Caco-2 (cell line): ENCODE data around the gene FANCD2. TPM values are rescaled to one million over a fixed set of nuclear protein-coding genes. Genes with fewer than 3 reads are reported as not detected.
"Not testable (repeated sequence)": the region's sequence is repeated elsewhere in the genome, so short reads cannot be mapped to it uniquely, and the experiment has no call there.

ENCODE experiments used
- BruUV-seq: library from RNA; stranded (reverse); fragments of 400-500 nt; replicated peaks from 2 replicates; lab custom pipeline; 2021; lab: Mats Ljungman, UMichigan
- CTCF ChIA-PET: fragments of 300-600 bp; sonication (Branson Sonifier 250); formaldehyde crosslinking; loops from one replicate; lab custom pipeline; 2022; ENCODE audit warnings: antibody characterized with exemption; lab: Charles Lee
- POLR2A ChIA-PET: fragments of 300-600 bp; sonication (Branson Sonifier 250); formaldehyde crosslinking; loops from one replicate; lab custom pipeline; 2022; ENCODE audit warnings: antibody characterized with exemption; lab: Charles Lee
- DNase-seq, 2 experiments: peaks; one replicate each; pipeline versions ENCODE4 v3.0.0 to v3.0.0-alpha.2; 2020 to 2022
- H3K27me3 ChIP-seq: replicated peaks from 2 replicates; pipeline ENCODE4 v1.6.0; 2011; ENCODE audit warnings: low read length; ENCODE audit not compliant: control insufficient read depth, insufficient read depth
- H3K36me3 ChIP-seq: 2 replicates; pipeline ENCODE4 v1.5.1; 2011; ENCODE audit warnings: low read length; ENCODE audit not compliant: control insufficient read depth, insufficient read depth
- H3K4me1 ChIP-seq: fragments of 250-450 bp; sonication (Bioruptor Pico); 2 replicates; pipeline ENCODE4 v1.5.1; 2020; ENCODE audit warnings: mild to moderate bottlenecking
- H3K4me3 ChIP-seq: 2 replicates; pipeline ENCODE4 v1.5.1; 2011; ENCODE audit warnings: low read depth, mild to moderate bottlenecking, control low read depth, low read length
- H3K9me3 ChIP-seq: fragments of 250-450 bp; sonication (Bioruptor Pico); 2 replicates; pipeline ENCODE4 v1.5.1; 2020; ENCODE audit warnings: mild to moderate bottlenecking, moderate library complexity
- H3K27ac Mint-ChIP-seq: one replicate; pipeline ENCODE4 v1.8.0; 2022; ENCODE audit warnings: mixed read lengths; ENCODE audit not compliant: unreplicated experiment
- H3K27me3 Mint-ChIP-seq: one replicate; pipeline ENCODE4 v1.8.0; 2022; ENCODE audit warnings: mixed read lengths; ENCODE audit not compliant: insufficient read depth, unreplicated experiment
- H3K36me3 Mint-ChIP-seq: one replicate; pipeline ENCODE4 v1.8.0; 2022; ENCODE audit warnings: mild to moderate bottlenecking, mixed read lengths; ENCODE audit not compliant: insufficient read depth, unreplicated experiment
- H3K4me1 Mint-ChIP-seq: one replicate; pipeline ENCODE4 v1.8.0; 2022; ENCODE audit warnings: low read depth, mixed read lengths; ENCODE audit not compliant: unreplicated experiment
- H3K4me3 Mint-ChIP-seq: one replicate; pipeline ENCODE4 v1.8.0; 2022; ENCODE audit warnings: mild to moderate bottlenecking, moderate library complexity, mixed read lengths; ENCODE audit not compliant: unreplicated experiment
- H3K9me3 Mint-ChIP-seq: one replicate; pipeline ENCODE4 v1.8.0; 2022; ENCODE audit warnings: mixed read lengths; ENCODE audit not compliant: unreplicated experiment
- CTCF ChIP-seq, 2 experiments: fragments of 200-600 bp in 1 of 2; IDR thresholded peaks; 1 replicate in 1 of 2; 2 replicates in 1 of 2; pipeline versions ENCODE4 v1.5.1 to v1.8.0; 2011 to 2022; ENCODE audit warnings: antibody characterized with exemption in 1 of 2, control low read depth in 1 of 2, inconsistent platforms in 1 of 2, low read depth in 1 of 2, low read length in 1 of 2, mild to moderate bottlenecking in 1 of 2, moderate library complexity in 1 of 2; ENCODE audit not compliant: insufficient read depth in 1 of 2, severe bottlenecking in 1 of 2, unreplicated experiment in 1 of 2
- intact Hi-C: fragments of 100-400 bp; cut with micrococcal nuclease; formaldehyde crosslinking; loops from one replicate; pipeline ENCODE4 v1.10.0; 2022; ENCODE audit not compliant: unreplicated experiment
- total RNA-seq: library from RNA; stranded (reverse); gene quantifications from 2 replicates; pipeline ENCODE4 v1.2.3, GENCODE V29; 2022

The FANCD2 gene
- total RNA-seq, 1 experiment from 2014 or later: 35.6 TPM

GRCh38 chr3:10085738-10086137 lies 59.5 kb downstream of the FANCD2 start:
- peak in 1 of 2 experiments; percentile 5 for DNase-seq
- POLR2A ChIA-PET: no interaction called here
- Histone ChIP-seq H3K9me3 (no peaks in the 10 kb centered on the region), H3K27me3 (no peaks in the 10 kb centered on the region), H3K4me1 (peaks cover 26% of the 10 kb centered on the region), H3K4me3 (no peak overlapping the region), H3K36me3 (peaks cover 1% of the 10 kb centered on the region; the same call in 1 of the 2 replicates)
- Mint-ChIP-seq H3K4me1 (peaks cover 7% of the 10 kb centered on the region), H3K9me3 (no peaks in the 10 kb centered on the region), H3K27ac (no peak overlapping the region), H3K36me3 (peaks cover 58% of the 10 kb centered on the region), H3K27me3 (no peaks in the 10 kb centered on the region), H3K4me3 (no peak overlapping the region)
- intact Hi-C loops: no loop called here
- CTCF ChIA-PET: no interaction called here
- no peak for TF ChIP-seq CTCF (IDR thresholded peaks at IDR 0.05; ENCODE audit: insufficient read depth in 1 of 2, low read depth in 1 of 2, low read length in 1 of 2, severe bottlenecking in 1 of 2, unreplicated experiment in 1 of 2)
- BruUV-seq: no TSS peak

- Mint-ChIP-seq H3K36me3 (peaks cover 51% of the 10 kb centered on the region), H3K9me3 (no peaks in the 10 kb centered on the region), H3K27me3 (no peaks in the 10 kb centered on the region), H3K4me1 (peaks cover 7% of the 10 kb centered on the region), H3K27ac (peak overlapping the region; percentile 85), H3K4me3 (peak overlapping the region; percentile 19)
- Histone ChIP-seq H3K4me1 (peaks cover 26% of the 10 kb centered on the region), H3K36me3 (peaks cover 1% of the 10 kb centered on the region; the same call in 1 of the 2 replicates), H3K27me3 (no peaks in the 10 kb centered on the region), H3K4me3 (no peak overlapping the region), H3K9me3 (no peaks in the 10 kb centered on the region)
- no TSS peak for BruUV-seq
- intact Hi-C loops: no loop called here
- TF ChIP-seq CTCF (IDR thresholded peaks at IDR 0.05; ENCODE audit: insufficient read depth in 1 of 2, low read depth in 1 of 2, low read length in 1 of 2, severe bottlenecking in 1 of 2, unreplicated experiment in 1 of 2): no peak
- CTCF ChIA-PET: interaction anchor here (1.3 kb wide), 1 partner anchor 157 kb away, joined by 5 read pairs; no protein-coding TSS in a partner anchor
- peak in 1 of 2 experiments; percentile 20 for DNase-seq
- POLR2A ChIA-PET: interaction anchor here (0.7 kb wide), 1 partner anchor 260 kb away, joined by 3 read pairs; no protein-coding TSS in a partner anchor
These were observed 62.0 kb downstream of the FANCD2 start for GRCh38 chr3:10088256-10088655.

- Histone ChIP-seq H3K4me3 (no peak overlapping the region), H3K9me3 (no peaks in the 10 kb centered on the region), H3K27me3 (no peaks in the 10 kb centered on the region), H3K36me3 (peaks cover 1% of the 10 kb centered on the region; the same call in 1 of the 2 replicates), H3K4me1 (peaks cover 26% of the 10 kb centered on the region)
- H3K4me3 Mint-ChIP-seq: no peak overlapping the region
- no peaks in the 10 kb centered on the region for H3K9me3 Mint-ChIP-seq
- DNase-seq: no peak
- peaks cover 51% of the 10 kb centered on the region for H3K36me3 Mint-ChIP-seq
- BruUV-seq: no TSS peak
- H3K4me1 Mint-ChIP-seq: peaks cover 7% of the 10 kb centered on the region
- no peak overlapping the region for H3K27ac Mint-ChIP-seq
- CTCF ChIA-PET: no interaction called here
- TF ChIP-seq CTCF (IDR thresholded peaks at IDR 0.05; ENCODE audit: insufficient read depth in 1 of 2, low read depth in 1 of 2, low read length in 1 of 2, severe bottlenecking in 1 of 2, unreplicated experiment in 1 of 2): no peak
- no peaks in the 10 kb centered on the region for H3K27me3 Mint-ChIP-seq
- POLR2A ChIA-PET: no interaction called here
- intact Hi-C loops: no loop called here
These were observed 63.9 kb downstream of the FANCD2 start for GRCh38 chr3:10090179-10090578.

- H3K4me3 ChIP-seq, CTCF ChIA-PET, H3K4me1 Mint-ChIP-seq, BruUV-seq, H3K27ac Mint-ChIP-seq, H3K36me3 ChIP-seq, H3K27me3 Mint-ChIP-seq, H3K4me3 Mint-ChIP-seq, H3K9me3 ChIP-seq, H3K27me3 ChIP-seq, DNase-seq, H3K9me3 Mint-ChIP-seq, intact Hi-C loops, POLR2A ChIA-PET: not testable (repeated sequence)
- H3K4me1 ChIP-seq: peaks cover 22% of the 10 kb centered on the region
- peaks cover 51% of the 10 kb centered on the region for H3K36me3 Mint-ChIP-seq
These were observed 64.5 kb downstream of the FANCD2 start for GRCh38 chr3:10090774-10091173.

GRCh38 chr3:10091387-10091786 lies 65.2 kb downstream of the FANCD2 start:
- H3K9me3 Mint-ChIP-seq, H3K27ac Mint-ChIP-seq, H3K27me3 ChIP-seq, CTCF ChIA-PET, H3K4me3 ChIP-seq, POLR2A ChIA-PET, H3K9me3 ChIP-seq, H3K27me3 Mint-ChIP-seq, H3K4me1 Mint-ChIP-seq, H3K4me3 Mint-ChIP-seq, H3K36me3 ChIP-seq, DNase-seq, BruUV-seq, intact Hi-C loops: not testable (repeated sequence)
- H3K4me1 ChIP-seq: peaks cover 19% of the 10 kb centered on the region
- H3K36me3 Mint-ChIP-seq: peaks cover 47% of the 10 kb centered on the region
